IPS DF 19.7 (cell line): ENCODE results near the gene CUL5.
"Not testable (repeated sequence)": the region's sequence is repeated elsewhere in the genome, so short reads cannot be mapped to it uniquely, and the experiment has no call there.

Experiments
- DNase-seq: peaks from one replicate; pipeline ENCODE4 v3.0.0-alpha.2; 2013; ENCODE audit warnings: low read depth, low spot score

CUL5 gene

DNA sequence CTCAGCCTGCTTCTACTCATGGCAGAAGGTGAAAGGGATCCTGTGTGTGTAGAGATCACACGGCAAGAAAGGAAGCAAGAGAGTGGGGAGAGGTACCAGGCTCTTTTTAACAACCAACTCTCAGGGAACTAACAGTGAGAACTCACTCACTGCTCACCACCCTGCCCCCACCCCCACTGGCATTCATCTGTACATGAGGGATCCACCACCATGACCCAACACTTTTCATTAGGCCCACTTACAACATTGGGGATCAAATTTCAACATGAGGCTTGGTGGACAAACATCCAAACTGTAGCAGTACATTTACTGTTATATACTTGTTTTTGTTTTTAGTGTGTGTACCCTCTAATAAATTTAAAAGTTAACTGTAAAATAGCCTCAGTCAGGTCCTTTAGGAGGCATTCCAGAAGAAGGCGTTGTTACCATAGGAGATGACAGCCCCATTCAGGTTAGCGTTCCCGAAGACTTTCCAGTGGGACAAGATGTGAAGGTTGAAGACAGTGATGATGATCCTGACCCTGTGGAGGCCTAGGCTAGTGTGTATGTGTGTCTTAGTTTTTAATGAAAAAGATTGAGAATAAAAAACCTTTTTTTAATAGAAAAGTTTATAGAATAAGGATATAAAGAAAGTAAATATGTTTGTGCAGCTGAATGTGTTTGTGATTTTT lies 11.3 kb downstream of the CUL5 start:
- no peak for DNase-seq

DNA sequence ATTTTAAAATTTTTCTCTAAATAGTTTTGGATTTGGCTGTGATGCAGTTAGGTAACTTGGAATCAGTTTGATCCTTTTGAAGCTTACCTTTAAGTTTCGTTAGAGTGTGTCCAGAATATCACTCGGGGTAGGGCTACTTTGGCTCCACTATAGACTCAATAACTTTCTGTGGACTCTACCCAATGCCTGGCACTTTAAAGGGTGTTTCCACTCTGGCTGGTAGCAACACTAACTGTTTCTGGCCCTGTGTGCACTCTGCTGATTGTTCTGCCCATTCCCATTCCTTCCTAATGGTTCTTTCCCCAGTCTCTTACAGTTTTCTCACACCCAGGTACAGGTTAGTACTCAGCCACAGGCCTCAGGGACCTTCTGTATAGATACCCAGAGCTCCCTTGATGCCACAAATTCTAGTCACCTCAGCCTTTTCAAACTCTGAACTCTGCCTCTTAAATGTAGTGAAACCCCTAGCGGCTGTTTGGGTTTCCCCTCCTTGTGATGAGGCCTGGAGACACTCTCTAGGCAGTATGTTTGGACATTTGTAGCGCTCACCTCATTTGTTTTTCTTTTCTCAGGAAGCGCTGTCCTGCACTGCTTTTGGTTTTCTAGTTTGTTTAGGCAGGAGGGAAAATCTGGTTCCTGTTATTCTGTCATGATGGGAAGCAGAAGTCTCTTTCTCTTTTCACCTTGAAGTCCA lies 16.8 kb downstream of the CUL5 start:
- no peak for DNase-seq

DNA sequence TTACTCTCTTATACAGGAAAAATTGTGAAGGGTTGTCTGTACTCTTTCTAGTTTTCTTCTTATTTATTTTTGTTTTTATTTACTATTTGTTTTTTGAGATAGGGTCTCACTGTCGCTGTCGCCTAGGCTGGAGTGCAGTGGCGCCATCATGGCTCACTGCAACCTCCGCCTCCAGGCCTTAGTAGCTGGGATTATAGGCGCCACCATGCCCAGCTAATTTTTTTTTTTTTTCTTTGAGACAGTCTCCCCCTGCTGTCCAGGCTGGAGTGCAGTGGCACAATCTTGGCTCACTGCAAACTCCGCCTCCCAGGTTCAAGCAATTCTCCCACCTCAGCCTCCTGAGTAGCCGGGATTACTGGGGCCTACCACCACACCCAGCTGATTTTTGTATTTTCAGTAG lies 18.4 kb downstream of the CUL5 start:
- DNase-seq, result no peak

DNA sequence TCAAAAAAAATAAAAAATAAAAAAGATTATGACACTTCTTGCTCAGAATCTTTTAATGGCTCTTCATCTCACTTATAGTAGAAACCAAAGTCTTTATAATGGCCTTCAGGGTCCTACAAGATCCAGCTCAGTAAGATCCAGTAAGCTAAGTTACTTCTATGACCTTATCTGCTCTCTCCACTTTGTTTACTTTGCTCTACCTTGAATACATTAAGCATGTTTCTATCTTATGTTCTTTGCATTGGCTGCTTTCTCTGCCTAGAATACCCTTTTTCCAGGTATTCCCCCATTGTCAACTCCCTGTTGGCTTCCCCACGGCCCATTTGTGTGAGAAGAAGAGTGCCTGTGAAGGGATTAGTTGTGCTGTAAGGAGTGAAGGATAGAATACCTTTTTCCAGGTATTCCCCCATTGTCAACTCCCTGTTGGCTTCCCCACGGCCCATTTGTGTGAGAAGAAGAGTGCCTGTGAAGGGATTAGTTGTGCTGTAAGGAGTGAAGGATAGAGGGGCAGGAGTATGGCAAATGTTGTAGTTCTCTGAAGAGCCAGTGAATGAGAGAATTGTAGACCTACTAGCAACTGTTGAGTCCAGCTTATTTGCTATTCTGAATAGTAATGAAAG lies 20.2 kb downstream of the CUL5 start:
- not testable (repeated sequence) for DNase-seq

DNA sequence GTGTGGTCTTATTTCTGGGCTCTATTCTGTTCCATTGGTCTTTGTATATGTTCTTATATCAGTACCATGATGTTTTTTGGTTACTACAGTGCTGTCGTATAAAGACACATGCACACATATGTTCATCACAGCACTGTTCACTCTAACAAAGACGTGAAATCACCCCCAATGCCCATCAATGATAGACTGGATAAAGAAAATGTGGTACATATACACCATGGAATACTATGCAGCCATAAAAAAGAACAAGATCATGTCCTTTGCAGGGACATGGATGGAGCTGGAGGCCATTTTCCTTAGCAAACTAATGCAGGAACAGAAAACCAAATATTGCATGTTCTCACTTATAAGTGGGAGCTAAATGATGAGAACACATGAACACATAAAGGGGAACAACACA lies 22.9 kb downstream of the CUL5 start:
- not testable (repeated sequence) for DNase-seq

DNA sequence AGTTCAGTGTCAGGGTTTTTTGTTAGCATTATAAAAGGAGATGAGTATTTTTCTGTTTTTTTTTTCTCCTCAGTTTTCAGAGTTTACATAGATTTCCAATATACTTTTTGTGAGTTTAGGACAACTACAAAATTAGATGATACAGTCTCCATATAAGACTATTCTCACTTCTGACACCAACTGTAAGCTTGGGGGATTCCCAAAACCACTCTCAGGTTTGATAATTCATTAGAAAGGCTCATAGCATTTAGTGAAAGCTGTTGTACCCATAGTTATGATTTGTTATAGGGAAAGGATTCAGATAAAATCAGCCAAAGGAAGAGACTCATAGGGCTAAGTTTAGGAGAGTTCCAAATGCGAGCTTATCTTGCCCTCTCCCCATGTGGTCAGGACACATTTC lies 24.1 kb downstream of the CUL5 start:
- no peak for DNase-seq

DNA sequence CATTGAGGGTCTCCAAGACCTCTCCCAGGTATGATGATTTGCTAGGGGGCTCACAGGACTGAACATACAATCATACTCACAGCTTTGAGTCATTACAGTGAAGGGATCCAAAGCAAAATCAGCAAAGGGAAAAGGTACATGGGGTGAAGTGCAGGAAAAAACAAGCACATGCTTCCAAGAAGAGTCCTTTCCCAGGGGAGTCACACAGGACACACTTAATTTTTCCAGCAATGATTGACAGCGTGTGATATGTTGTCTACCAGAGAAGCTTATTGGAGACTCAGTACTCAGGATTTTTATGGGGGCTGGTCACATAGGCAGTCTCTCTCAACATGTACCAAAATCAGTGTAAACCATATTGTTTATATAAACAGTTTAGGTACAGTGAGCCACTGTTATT lies 25.3 kb downstream of the CUL5 start:
- DNase-seq, result no peak

DNA sequence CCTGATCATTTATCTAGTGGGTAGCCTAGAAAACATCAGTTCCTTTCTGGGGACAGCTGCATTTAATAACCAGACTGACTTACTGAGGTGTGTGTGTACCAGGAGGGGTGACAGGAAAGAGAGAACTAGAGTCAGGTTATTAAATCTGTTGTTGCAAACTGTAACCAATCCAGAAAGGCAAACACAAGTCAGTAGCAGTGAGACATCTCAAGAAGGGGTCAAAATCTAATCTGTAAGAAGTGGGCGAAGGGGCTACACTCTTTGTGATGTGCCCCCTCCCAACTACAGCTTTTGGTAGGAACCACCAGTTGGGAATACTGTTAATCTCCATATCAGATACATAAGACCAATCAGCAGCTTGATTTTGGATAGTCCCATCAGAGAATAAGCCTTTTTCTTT lies 26.3 kb downstream of the CUL5 start:
- no peak for DNase-seq

DNA sequence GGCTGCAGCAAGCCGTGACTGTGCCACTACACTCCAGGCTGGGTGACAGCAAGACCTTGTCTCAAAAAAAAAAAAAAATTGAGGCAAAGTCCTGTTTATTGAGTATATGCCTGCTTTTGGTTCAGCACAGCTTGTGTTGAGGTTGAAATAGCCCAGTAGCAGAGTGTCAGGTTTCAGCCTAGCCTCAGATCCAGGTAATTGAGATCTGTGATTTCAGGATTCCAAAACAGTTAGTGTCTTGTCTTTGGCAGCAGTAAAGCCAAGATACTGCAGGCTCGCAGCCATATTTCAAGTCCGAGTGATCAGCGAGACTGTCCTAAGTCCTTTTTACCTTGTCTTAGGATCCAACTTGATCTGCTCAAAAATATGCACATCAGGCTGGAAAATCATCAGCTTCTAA lies 27.0 kb downstream of the CUL5 start:
- DNase-seq, result no peak

DNA sequence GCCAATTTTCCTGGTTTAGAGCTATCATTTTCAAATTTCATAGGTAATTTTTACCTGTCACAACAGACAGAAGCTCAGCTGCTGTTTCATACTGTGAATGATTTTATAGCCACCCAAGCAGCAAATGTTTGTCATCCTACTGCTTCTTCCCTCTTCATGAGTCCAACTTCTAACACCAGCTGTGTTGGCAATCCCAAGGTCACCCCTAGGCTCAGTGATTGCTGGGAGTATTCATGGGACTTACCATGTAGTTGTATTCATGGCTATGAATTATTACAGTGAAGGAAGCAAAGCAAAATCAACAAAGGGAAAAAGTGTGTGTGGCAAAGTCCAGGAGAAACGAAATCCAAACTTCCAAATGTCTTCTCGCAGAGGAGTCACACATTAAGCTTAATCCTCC lies 28.5 kb downstream of the CUL5 start:
- DNase-seq, result no peak

DNA sequence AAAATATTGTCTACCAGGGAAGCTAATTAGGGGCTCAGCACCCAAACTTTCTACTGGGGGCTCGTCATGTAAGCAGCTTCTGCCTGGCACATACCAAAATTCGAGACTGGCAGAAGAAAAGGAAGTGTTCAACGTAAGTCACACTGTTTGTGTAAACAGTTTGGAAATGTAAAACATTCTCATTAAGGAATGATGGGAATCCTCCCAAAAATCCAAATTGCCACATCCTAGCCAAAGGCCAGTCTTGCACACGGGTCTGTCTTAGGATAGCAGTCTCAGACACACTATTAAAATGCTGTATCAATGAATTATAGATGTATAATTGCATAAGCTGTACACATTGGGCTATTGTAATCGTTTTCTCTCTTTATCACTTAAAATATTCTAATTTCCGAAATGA lies 28.9 kb downstream of the CUL5 start:
- DNase-seq, result no peak

DNA sequence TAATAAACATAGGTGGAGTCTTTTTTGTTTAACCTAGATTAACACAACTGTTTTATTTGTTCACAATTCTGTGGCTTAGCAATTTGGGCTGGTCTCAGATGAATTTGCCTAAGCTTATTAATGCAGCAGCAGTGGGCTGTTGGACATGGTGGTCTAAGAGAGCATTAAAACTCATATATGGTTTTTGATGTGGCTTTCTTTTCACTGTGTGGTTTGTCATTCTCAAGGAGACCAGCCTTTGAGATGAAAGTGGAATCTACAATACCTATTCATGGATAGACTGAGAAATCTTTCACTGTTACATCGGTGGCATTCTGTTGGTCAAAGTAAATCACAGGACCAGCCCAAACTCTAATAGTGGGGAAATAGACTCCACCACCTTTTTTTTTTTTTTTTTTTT lies 39.6 kb downstream of the CUL5 start:
- DNase-seq, result no peak

DNA sequence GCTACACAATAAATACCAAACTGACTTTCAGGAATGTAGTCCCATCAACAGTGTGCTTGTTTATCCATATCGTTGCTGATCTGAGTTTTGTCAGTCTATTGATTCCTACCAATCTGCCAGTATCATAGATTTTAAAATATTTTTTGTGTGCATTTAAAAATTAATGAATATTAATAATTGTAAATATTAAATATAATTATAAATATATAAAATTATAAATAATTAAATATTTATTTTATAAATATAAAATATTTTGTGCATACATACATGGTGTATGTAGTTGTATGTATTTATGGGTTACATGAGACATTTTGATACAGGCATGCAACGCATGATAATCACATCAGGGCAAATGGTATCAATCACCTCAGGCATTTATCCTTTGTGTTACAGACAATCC lies 53.6 kb downstream of the CUL5 start:
- DNase-seq, result no peak

DNA sequence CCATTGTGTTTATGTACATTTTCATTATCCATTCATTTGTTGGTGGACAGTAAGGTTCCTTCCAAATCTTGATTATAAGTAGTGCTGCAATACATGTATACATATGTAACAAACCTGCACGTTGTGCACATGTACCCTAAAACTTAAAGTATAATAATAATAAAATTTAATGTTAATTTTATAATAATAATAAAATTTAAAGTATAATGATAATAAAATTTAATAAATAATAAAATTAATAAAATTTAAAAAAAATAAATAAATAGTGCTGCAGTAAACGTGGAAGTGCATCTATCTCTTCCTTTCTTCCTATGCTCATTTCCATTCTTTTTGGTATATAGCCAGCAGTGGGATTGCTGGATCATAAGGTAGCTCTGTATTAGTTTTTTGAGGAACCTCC lies 54.7 kb downstream of the CUL5 start:
- no peak for DNase-seq

DNA sequence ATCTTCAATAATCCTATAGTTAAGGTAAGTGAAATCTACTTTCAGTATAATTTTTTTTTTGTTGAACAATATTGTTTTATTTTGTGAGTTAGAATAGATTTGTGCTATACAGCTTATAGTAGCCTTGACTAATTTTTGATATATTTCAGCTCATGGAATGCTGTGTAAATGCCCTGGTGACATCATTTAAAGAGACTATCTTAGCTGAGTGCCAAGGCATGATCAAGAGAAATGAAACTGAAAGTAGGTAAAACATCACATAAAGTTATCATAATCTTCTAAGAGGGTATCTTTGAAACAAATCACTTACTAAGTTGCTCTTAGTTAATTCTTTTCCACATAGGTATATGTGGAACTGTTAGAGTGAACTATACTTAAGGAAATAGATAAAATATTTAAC lies 61.2 kb downstream of the CUL5 start:
- DNase-seq, result no peak

DNA sequence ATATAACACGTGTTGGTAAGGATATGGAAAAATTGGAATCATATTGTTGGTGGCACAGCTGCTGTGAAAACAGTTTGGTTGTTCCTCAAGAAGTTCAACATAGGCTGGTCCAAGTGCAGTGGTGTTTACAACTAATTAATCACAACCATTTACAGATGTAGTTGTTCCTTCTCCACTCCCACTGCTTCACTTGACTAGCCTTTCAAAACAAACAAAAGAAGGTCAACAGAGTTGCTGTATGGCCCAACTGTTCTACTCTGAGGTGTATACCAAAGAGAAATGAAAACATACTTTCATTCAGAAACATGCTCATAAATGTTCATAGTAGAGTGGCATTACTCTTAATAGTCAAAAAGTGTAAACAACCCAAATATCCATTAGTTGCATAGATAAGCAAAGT lies 76.1 kb downstream of the CUL5 start:
- no peak for DNase-seq

DNA sequence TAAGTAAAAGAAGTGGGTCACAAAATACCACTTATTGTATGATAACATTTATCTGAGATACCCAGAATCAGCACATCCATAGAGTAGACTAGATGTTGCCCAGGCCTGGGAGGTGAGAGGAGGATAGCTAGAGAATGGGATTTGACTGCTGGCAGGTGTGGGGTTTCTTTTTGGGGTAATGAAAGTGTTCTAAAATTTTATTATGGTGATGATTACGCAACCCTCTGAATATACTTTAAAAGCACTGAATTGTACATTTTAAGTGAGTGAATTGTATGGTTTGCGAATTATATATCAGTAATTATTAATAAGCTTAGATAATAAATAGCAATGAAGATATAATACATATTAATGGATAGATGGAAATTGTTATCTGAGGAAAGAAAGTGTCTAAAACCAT lies 77.0 kb downstream of the CUL5 start:
- no peak for DNase-seq

DNA sequence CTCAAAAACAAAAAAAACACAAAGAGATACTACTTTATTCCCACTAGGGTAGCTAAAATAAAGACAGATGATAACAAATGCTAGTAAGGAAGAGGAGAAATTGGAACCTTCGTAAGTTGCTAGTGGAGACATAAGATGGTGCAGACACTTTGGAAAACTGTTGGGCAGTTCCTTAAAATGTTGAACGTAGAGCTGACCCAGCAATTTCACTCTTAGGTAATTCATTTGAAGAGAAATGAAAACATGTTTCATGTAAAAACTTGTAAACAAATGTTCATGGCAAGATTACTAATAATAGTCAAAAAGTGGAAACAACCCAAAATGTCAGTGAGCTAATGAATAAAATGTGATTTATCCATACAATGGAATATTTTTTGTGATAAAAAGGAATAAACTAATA lies 83.4 kb downstream of the CUL5 start:
- no peak for DNase-seq

DNA sequence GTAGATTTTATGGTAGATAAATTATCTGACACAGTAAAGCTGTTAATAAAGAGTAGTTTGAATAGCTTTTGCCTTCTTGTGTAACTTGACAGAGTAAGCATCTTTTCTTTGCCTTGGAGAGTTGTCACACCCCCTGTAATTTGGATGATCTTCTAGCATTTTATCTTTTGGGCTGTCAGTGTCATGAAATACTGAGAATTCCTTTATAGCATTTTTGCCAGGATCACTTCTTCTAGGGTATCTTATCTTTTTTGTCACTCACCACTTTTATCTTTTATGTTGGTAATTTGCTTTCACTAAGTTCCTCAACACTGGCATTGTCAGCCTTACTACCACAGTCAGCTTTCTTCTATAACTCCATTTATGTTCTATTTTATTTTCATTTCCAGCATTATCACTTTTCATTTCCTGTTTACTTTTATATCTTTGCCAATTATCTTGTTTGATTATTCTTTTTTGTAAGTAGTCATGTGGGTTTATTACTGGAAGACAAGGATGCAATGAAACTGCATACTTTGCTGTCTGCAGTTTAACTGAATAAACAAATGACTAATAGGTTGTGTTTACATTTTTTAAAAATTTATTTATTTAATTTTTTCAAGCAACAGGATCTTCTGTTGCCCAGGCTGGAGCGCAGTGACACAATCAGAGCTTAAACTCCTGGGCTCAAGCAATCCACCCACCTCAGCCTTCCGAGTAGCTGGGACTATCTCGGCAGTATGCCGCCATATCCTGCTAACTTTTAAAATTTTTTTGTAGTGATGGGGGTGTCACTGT lies 84.6 kb downstream of the CUL5 start:
- no peak for DNase-seq

DNA sequence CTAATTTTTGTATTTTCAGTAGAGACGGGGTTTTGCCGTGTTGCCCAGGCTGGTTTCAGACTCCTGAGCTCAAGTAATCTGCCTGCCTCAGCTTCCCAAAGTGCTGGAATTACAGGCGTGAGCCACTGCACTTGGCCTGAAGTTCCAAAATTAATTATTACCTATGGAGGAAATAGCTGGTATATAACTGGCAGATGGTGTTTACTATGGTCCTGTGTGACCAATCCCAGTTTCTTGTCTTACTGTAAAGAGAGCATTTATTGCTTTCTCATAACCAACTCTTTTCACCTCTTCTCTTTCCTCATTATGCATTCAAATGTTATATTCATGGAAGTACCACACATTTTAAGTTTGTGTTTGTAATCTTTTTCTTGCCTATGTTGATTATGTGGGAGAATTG lies 88.5 kb downstream of the CUL5 start:
- no peak for DNase-seq

DNA sequence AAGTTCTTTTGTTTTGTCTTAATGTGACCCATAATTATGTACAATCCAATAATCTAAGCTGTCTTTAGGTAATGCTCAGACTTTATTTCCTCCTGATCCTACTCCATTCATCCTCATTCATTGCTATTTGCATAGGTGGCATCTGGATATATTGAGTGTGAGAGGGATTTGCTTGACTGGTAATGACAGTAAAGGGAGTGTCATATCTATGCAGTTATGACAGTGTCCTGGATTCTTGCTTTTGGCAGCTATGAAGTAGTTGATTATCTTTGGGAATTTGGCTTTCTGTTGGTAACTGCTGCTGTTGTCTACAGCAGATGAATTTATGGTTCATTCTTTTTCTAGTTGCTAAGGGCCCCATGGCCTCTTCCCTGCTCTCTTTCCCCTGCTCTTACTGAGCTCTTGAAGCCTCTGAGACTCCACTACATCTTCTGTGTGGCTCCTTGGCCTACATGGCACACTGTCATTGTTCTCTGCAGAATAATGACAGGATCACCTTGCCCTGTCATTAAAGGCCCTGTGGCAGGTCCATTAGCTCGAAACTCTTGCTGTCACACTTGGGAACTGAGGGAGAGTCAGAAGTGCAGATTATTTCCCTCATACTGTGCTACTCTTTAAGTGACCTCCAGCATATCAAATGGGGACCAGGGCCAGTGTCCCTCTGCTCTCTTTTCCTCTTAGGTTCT lies 92.5 kb downstream of the CUL5 start:
- DNase-seq, result no peak

DNA sequence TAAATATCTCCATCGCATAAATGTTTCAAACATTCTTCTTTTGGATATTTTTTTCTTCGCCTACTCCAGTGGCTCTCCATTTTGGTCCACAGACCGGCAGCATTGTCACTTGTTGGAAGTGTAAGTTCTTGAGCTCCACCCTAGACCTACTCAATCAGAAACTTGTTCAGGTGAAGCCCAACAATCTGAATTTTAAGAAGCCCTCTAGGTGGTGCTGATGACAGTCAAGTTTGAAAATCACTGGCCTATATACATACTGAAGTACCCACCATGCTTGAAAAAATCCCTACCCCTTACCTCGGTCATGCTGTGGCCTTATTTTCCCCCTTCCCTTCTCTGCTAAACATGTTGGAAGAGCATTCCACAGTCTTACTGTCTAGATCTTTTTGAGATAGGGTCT lies 102.4 kb downstream of the CUL5 start:
- DNase-seq, result no peak
